Liver (tissue), 3 donors: ENCODE results near the gene MAP1LC3B.

Experiments used
- CTCF ChIP-seq: fragments of 150-350 bp; IDR thresholded peaks from 2 replicates; pipeline ENCODE4 v1.5.1; 2017; ENCODE audit warnings: improper control_type of control experiment, low read depth, low read length; ENCODE audit not compliant: missing input control
- RAD21 ChIP-seq, 2 donors: IDR thresholded peaks; 2 replicates each; pipeline ENCODE4 v1.6.1; 2016; ENCODE audit warnings: antibody characterized with exemption in 2 of 2, mild to moderate bottlenecking in 2 of 2
- donor health status: healthy.
- donor health status: healthy.

GRCh38 chr16:87361916-87362619 is 30.1 kb upstream of the MAP1LC3B start:
- TF ChIP-seq RAD21 (IDR thresholded peaks at IDR 0.05), result no peak
- no peak for TF ChIP-seq CTCF
